Uterus (tissue), 2 donors: ENCODE data around the gene TF.

Source experiments
- POLR2A ChIP-seq, 2 donors: fragments of 450-650 bp; IDR thresholded peaks; one replicate each; pipeline ENCODE4 v1.6.1; 2016; ENCODE audit warnings: antibody characterized with exemption in 2 of 2, mild to moderate bottlenecking in 1 of 2, moderate library complexity in 1 of 2
- TF ChIP-seq, protein P1 (sequence below), 4 experiments: fragments of 200-600 bp in 2 of 4; fragments of 450-650 bp in 2 of 4; sonication (generic) in 2 of 4; IDR thresholded peaks; one replicate each; pipeline ENCODE4 v1.5.1; 2016 to 2019; ENCODE audit warnings: antibody characterized with exemption in 4 of 4, mild to moderate bottlenecking in 2 of 4, moderate library complexity in 1 of 4

DNA sequence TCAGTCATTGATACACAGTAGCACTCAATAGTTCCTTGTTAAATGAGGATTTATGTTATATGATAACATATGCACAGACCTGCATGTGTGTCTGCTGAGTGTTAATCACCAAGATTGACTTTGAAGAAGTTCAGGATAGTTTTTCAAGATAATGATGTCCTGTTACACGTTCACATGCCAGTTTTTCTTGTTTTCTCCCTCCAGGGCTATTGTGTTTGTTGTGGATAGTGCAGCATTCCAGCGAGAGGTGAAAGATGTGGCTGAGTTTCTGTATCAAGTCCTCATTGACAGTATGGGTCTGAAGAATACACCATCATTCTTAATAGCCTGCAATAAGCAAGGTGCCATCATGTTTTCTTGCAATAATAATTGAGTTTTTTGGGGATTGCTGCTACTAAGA is 69.2 kb downstream of the TF start:
- TF ChIP-seq, protein P1, sequence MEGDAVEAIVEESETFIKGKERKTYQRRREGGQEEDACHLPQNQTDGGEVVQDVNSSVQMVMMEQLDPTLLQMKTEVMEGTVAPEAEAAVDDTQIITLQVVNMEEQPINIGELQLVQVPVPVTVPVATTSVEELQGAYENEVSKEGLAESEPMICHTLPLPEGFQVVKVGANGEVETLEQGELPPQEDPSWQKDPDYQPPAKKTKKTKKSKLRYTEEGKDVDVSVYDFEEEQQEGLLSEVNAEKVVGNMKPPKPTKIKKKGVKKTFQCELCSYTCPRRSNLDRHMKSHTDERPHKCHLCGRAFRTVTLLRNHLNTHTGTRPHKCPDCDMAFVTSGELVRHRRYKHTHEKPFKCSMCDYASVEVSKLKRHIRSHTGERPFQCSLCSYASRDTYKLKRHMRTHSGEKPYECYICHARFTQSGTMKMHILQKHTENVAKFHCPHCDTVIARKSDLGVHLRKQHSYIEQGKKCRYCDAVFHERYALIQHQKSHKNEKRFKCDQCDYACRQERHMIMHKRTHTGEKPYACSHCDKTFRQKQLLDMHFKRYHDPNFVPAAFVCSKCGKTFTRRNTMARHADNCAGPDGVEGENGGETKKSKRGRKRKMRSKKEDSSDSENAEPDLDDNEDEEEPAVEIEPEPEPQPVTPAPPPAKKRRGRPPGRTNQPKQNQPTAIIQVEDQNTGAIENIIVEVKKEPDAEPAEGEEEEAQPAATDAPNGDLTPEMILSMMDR (IDR thresholded peaks at IDR 0.05) = no peak
- TF ChIP-seq POLR2A (IDR thresholded peaks at IDR 0.05) = no peak
